ENCODE results near the gene CREB5. TPM values are rescaled to one million over a fixed set of nuclear protein-coding genes. Genes with fewer than 3 reads are reported as not detected.

CREB5 gene
- total and polyA plus RNA-seq, 2 donors (not counting 3 experiments of a cell fraction or from before 2014, with no cell fraction given), result 19.6 to 28.4 TPM

GRCh38 chr7:28848906-28849305 is 436.6 kb downstream of the CREB5 start:
- CTCF ChIA-PET, result no interaction called here
- DNase-seq (ENCODE audit: low read depth, low spot score) (no peak), FAIRE-seq (no peak)
- no peak overlapping the region for H3K4me2 ChIP-seq (ENCODE audit: insufficient read depth, low read length)
- no peaks in the 10 kb centered on the region for H3K36me3 ChIP-seq (ENCODE audit: control insufficient read depth in 2 of 2, extremely low read depth in 1 of 2, insufficient read depth in 2 of 2, low read length in 2 of 2)
- no peak overlapping the region for H3K27ac ChIP-seq (ENCODE audit: insufficient read depth, low read depth, low read length)
- H3K9me1 ChIP-seq (replicated peaks; ENCODE audit: control insufficient read depth, extremely low read depth, insufficient read depth, low read length), result no peaks in the 10 kb centered on the region
- intact Hi-C loops (cut with micrococcal nuclease) (no loop called here), dilution Hi-C loops (cut with MboI; ENCODE audit: extremely low pct_ligation_motif_present, low sequenced_read_pairs) (no loop called here)
- H3K27me3 ChIP-seq (ENCODE audit: control insufficient read depth in 2 of 2, insufficient read depth in 2 of 2, low read length in 2 of 2), result peaks cover 24 to 31% of the 10 kb centered on the region in 2 experiments
- H3K9me3 ChIP-seq (replicated peaks; ENCODE audit: control insufficient read depth, insufficient read depth, low read length), result no peaks in the 10 kb centered on the region
- TF ChIP-seq EZH2 (IDR thresholded peaks at IDR 0.05; ENCODE audit: borderline replicate concordance, low read depth, low read length, severe bottlenecking) (no peak), POLR2AphosphoS5 (IDR thresholded peaks at IDR 0.05; ENCODE audit: insufficient read depth, low read depth, low read length) (no peak), JUN (IDR thresholded peaks at IDR 0.05; ENCODE audit: borderline replicate concordance, insufficient read depth, insufficient read length, low read depth) (no peak), MAX (IDR thresholded peaks at IDR 0.05; ENCODE audit: insufficient read depth, insufficient read length) (no peak), FOS (IDR thresholded peaks at IDR 0.05; ENCODE audit: borderline replicate concordance, insufficient read depth, low read length) (no peak), GATA2 (IDR thresholded peaks at IDR 0.05; ENCODE audit: insufficient read depth, insufficient read length, low read depth, low read length) (no peak)
- H2AFZ ChIP-seq (ENCODE audit: low read depth, low read length), result no peak overlapping the region
- POLR2A ChIA-PET, result no interaction called here
- BruUV-seq (replicated peaks), result no TSS peak
- H3K4me3 ChIP-seq (replicated peaks in 1 of 3; ENCODE audit: insufficient read depth in 1 of 3, low read depth in 1 of 3, low read length in 3 of 3), result no peak overlapping the region
- no peaks in the 10 kb centered on the region for H4K20me1 ChIP-seq (replicated peaks; ENCODE audit: control insufficient read depth, extremely low read depth, insufficient read depth, low read length)
- H3K9ac ChIP-seq (replicated peaks; ENCODE audit: extremely low read depth, insufficient read depth, low read length), result no peak overlapping the region
- H3K4me1 ChIP-seq (ENCODE audit: control insufficient read depth, extremely low read depth, insufficient read depth, low read length), result peaks cover 3% of the 10 kb centered on the region
- H3K79me2 ChIP-seq (ENCODE audit: control insufficient read depth, insufficient read depth, low read length), result no peaks in the 10 kb centered on the region

- H3K9ac ChIP-seq (replicated peaks; ENCODE audit: extremely low read depth, insufficient read depth, low read length), result no peak overlapping the region
- H3K4me2 ChIP-seq (ENCODE audit: insufficient read depth, low read length), result no peak overlapping the region
- intact Hi-C loops (cut with micrococcal nuclease) (loop anchor here (5.0 kb wide), 2 partner anchors 163 to 443 kb away; no protein-coding TSS in a partner anchor), dilution Hi-C loops (cut with MboI; ENCODE audit: extremely low pct_ligation_motif_present, low sequenced_read_pairs) (no loop called here)
- no peaks in the 10 kb centered on the region for H3K36me3 ChIP-seq (ENCODE audit: control insufficient read depth in 2 of 2, extremely low read depth in 1 of 2, insufficient read depth in 2 of 2, low read length in 2 of 2)
- no peak for FAIRE-seq
- H3K4me1 ChIP-seq (ENCODE audit: control insufficient read depth, extremely low read depth, insufficient read depth, low read length), result peaks cover 5% of the 10 kb centered on the region
- no peak for DNase-seq (ENCODE audit: low read depth, low spot score)
- H3K9me1 ChIP-seq (replicated peaks; ENCODE audit: control insufficient read depth, extremely low read depth, insufficient read depth, low read length), result no peaks in the 10 kb centered on the region
- H3K79me2 ChIP-seq (ENCODE audit: control insufficient read depth, insufficient read depth, low read length), result no peaks in the 10 kb centered on the region
- H3K27ac ChIP-seq (ENCODE audit: insufficient read depth, low read depth, low read length), result no peak overlapping the region
- no peaks in the 10 kb centered on the region for H4K20me1 ChIP-seq (replicated peaks; ENCODE audit: control insufficient read depth, extremely low read depth, insufficient read depth, low read length)
- CTCF ChIA-PET, result interaction anchor here (1.1 to 4.4 kb wide), 2 partner anchors 236 to 459 kb away, joined by 3 to 29 read pairs; no protein-coding TSS in a partner anchor
- BruUV-seq (replicated peaks), result no TSS peak
- H3K4me3 ChIP-seq (replicated peaks in 1 of 3; ENCODE audit: insufficient read depth in 1 of 3, low read depth in 1 of 3, low read length in 3 of 3), result no peak overlapping the region
- H3K9me3 ChIP-seq (replicated peaks; ENCODE audit: control insufficient read depth, insufficient read depth, low read length), result no peaks in the 10 kb centered on the region
- POLR2A ChIA-PET, result no interaction called here
- peaks cover 23 to 31% of the 10 kb centered on the region in 2 experiments for H3K27me3 ChIP-seq (ENCODE audit: control insufficient read depth in 2 of 2, insufficient read depth in 2 of 2, low read length in 2 of 2)
- TF ChIP-seq JUN (IDR thresholded peaks at IDR 0.05; ENCODE audit: borderline replicate concordance, insufficient read depth, insufficient read length, low read depth) (no peak), POLR2AphosphoS5 (IDR thresholded peaks at IDR 0.05; ENCODE audit: insufficient read depth, low read depth, low read length) (no peak), GATA2 (IDR thresholded peaks at IDR 0.05; ENCODE audit: insufficient read depth, insufficient read length, low read depth, low read length) (no peak), POLR2A (IDR thresholded peaks at IDR 0.05; ENCODE audit: low read depth, low read length) (no peak), MYC (IDR thresholded peaks at IDR 0.05; ENCODE audit: low read depth, low read length) (no peak), FOS (IDR thresholded peaks at IDR 0.05; ENCODE audit: borderline replicate concordance, insufficient read depth, low read length) (no peak), EZH2 (IDR thresholded peaks at IDR 0.05; ENCODE audit: borderline replicate concordance, low read depth, low read length, severe bottlenecking) (no peak)
- TF ChIP-seq, protein P1, sequence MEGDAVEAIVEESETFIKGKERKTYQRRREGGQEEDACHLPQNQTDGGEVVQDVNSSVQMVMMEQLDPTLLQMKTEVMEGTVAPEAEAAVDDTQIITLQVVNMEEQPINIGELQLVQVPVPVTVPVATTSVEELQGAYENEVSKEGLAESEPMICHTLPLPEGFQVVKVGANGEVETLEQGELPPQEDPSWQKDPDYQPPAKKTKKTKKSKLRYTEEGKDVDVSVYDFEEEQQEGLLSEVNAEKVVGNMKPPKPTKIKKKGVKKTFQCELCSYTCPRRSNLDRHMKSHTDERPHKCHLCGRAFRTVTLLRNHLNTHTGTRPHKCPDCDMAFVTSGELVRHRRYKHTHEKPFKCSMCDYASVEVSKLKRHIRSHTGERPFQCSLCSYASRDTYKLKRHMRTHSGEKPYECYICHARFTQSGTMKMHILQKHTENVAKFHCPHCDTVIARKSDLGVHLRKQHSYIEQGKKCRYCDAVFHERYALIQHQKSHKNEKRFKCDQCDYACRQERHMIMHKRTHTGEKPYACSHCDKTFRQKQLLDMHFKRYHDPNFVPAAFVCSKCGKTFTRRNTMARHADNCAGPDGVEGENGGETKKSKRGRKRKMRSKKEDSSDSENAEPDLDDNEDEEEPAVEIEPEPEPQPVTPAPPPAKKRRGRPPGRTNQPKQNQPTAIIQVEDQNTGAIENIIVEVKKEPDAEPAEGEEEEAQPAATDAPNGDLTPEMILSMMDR (IDR thresholded peaks at IDR 0.05; ENCODE audit: extremely low read depth in 1 of 2, insufficient read depth in 1 of 2, low read depth in 1 of 2, low read length in 2 of 2), result no peak
- H2AFZ ChIP-seq (ENCODE audit: low read depth, low read length), result no peak overlapping the region
Measured at GRCh38 chr7:28850699-28851098, 438.4 kb downstream of the CREB5 start.

Measured in endothelial cell of umbilical vein (primary cell).